WTC11 (cell line): ENCODE measurements around the gene GIMAP8. TPM values are rescaled to one million over a fixed set of nuclear protein-coding genes. Genes with fewer than 3 reads are reported as not detected.

Experiments used
- ATAC-seq: fragments of 200-7000 bp; cut with Tn5 transposase; 2 replicates; pipeline ENCODE4 v1.10.0; 2021; ENCODE audit warnings: mild to moderate bottlenecking, moderate library complexity
- CTCF ChIA-PET: fragments of 300-600 bp; sonication (Branson Sonifier 250); formaldehyde crosslinking; loops from one replicate; lab custom pipeline; 2021; ENCODE audit warnings: antibody characterized with exemption; lab: Charles Lee
- POLR2A ChIA-PET: fragments of 350-600 bp; sonication (Branson Sonifier 250); formaldehyde crosslinking; loops from one replicate; lab custom pipeline; 2021; ENCODE audit warnings: antibody characterized with exemption; lab: Charles Lee
- DNase-seq: peaks from one replicate; pipeline ENCODE4 v3.0.0; 2021; ENCODE audit warnings: low spot score
- H3K27ac Mint-ChIP-seq: 2 replicates; pipeline ENCODE4 v1.8.0; 2021; ENCODE audit warnings: mixed read lengths
- H3K27me3 Mint-ChIP-seq: 2 replicates; pipeline ENCODE4 v1.8.0; 2021; ENCODE audit warnings: low read depth, mild to moderate bottlenecking, moderate library complexity, mixed read lengths
- H3K36me3 Mint-ChIP-seq: 2 replicates; pipeline ENCODE4 v1.8.0; 2021; ENCODE audit warnings: mixed read lengths
- H3K4me1 Mint-ChIP-seq: 2 replicates; pipeline ENCODE4 v1.8.0; 2022; ENCODE audit warnings: mixed read lengths
- H3K4me3 Mint-ChIP-seq: 2 replicates; pipeline ENCODE4 v1.8.0; 2021; ENCODE audit warnings: mild to moderate bottlenecking, moderate library complexity, mixed read lengths
- H3K9me3 Mint-ChIP-seq: 2 replicates; pipeline ENCODE4 v1.8.0; 2021; ENCODE audit warnings: mixed read lengths
- IRF2 ChIP-seq: sonication (generic); formaldehyde crosslinking; IDR thresholded peaks from 2 replicates; pipeline ENCODE4 v1.8.0; 2022; ENCODE audit warnings: low read depth, missing genetic modification reagents, borderline replicate concordance
- JAZF1 ChIP-seq: fragments of 250-450 bp; sonication (Bioruptor Pico); IDR thresholded peaks from 2 replicates; pipeline ENCODE4 v1.9.0; 2021; ENCODE audit warnings: moderate library complexity, mild to moderate bottlenecking, inconsistent platforms
- NR2C2 ChIP-seq: sonication (generic); formaldehyde crosslinking; IDR thresholded peaks from 2 replicates; pipeline ENCODE4 v1.8.0; 2022; ENCODE audit warnings: mild to moderate bottlenecking, missing genetic modification reagents
- ZNF219 ChIP-seq: sonication (generic); formaldehyde crosslinking; IDR thresholded peaks from 2 replicates; pipeline ENCODE4 v1.8.0; 2023; ENCODE audit warnings: missing genetic modification reagents, mild to moderate bottlenecking, borderline replicate concordance
- ZNF232 ChIP-seq: sonication (generic); formaldehyde crosslinking; IDR thresholded peaks from 2 replicates; pipeline ENCODE4 v1.8.0; 2022; ENCODE audit warnings: mild to moderate bottlenecking, missing genetic modification reagents
- ZNF317 ChIP-seq: sonication (generic); formaldehyde crosslinking; IDR thresholded peaks from 2 replicates; pipeline ENCODE4 v1.8.1; 2023; ENCODE audit warnings: low read depth, mild to moderate bottlenecking, moderate library complexity, missing genetic modification reagents, borderline replicate concordance
- total RNA-seq: library from RNA; stranded (reverse); gene quantifications from 3 replicates; pipeline ENCODE4 v1.2.3, GENCODE V29; 2021
- TF ChIP-seq, protein P1 (sequence below): sonication (generic); formaldehyde crosslinking; IDR thresholded peaks from 2 replicates; pipeline ENCODE4 v1.8.0; 2023; ENCODE audit warnings: missing genetic modification reagents
- TF ChIP-seq, protein P2 (sequence below): sonication (generic); formaldehyde crosslinking; IDR thresholded peaks from 2 replicates; pipeline ENCODE4 v1.8.1; 2023; ENCODE audit warnings: mild to moderate bottlenecking, missing genetic modification reagents, moderate library complexity
- TF ChIP-seq, protein P3 (sequence below): sonication (generic); formaldehyde crosslinking; IDR thresholded peaks from 2 replicates; pipeline ENCODE4 v1.8.1; 2023; ENCODE audit warnings: mild to moderate bottlenecking, missing genetic modification reagents, borderline replicate concordance
- TF ChIP-seq, protein P4 (sequence below): fragments of 250-450 bp; sonication (Bioruptor Pico); IDR thresholded peaks from 2 replicates; pipeline ENCODE4 v1.8.0; 2021; ENCODE audit warnings: mild to moderate bottlenecking
- TF ChIP-seq, protein P5 (sequence below): sonication (generic); formaldehyde crosslinking; IDR thresholded peaks from 2 replicates; pipeline ENCODE4 v1.8.0; 2022; ENCODE audit warnings: mild to moderate bottlenecking, missing genetic modification reagents
- TF ChIP-seq, protein P6 (sequence below): sonication (generic); formaldehyde crosslinking; IDR thresholded peaks from 2 replicates; pipeline ENCODE4 v1.8.1; 2022; ENCODE audit warnings: mild to moderate bottlenecking, missing genetic modification reagents, moderate library complexity, borderline replicate concordance
- TF ChIP-seq, protein P7 (sequence below): fragments of 250-450 bp; sonication (Bioruptor Pico); IDR thresholded peaks from 2 replicates; pipeline ENCODE4 v1.9.0; 2021; ENCODE audit warnings: mild to moderate bottlenecking, borderline replicate concordance

The GIMAP8 gene
- total RNA-seq, 1 experiment from 2014 or later = 0.09 TPM

DNA sequence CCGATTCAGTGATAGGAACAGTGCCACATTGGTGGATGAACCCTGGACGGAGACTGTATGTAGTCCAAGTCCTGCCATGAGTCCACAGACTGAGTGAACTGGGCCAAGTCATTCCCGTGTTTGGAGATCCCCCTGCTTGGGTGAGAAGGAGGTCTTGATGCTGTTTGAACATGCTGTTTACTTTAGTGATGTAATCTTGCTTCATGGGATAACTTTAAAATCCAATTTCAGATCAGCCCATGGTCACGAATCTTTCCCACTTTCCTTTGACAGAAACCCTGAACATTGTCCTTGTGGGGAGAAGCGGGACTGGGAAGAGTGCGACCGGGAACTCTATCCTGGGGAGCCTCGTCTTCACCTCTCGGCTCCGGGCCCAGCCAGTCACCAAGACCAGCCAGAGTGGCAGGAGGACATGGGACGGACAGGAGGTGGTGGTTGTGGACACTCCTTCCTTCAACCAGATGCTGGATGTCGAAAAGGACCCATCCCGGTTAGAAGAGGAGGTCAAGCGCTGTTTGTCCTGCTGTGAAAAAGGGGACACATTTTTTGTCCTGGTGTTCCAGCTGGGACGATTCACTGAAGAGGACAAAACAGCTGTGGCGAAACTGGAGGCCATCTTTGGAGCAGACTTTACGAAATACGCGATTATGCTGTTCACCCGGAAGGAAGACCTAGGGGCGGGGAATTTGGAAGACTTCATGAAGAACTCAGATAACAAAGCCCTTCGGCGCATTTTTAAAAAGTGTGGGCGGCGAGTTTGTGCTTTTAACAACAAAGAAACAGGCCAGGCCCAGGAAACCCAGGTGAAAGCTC lies 26.6 kb downstream of the GIMAP8 start:
- TF ChIP-seq, protein P1, sequence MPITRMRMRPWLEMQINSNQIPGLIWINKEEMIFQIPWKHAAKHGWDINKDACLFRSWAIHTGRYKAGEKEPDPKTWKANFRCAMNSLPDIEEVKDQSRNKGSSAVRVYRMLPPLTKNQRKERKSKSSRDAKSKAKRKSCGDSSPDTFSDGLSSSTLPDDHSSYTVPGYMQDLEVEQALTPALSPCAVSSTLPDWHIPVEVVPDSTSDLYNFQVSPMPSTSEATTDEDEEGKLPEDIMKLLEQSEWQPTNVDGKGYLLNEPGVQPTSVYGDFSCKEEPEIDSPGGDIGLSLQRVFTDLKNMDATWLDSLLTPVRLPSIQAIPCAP (CRISPR knock-in tag) = no peak
- TF ChIP-seq ZNF219 (CRISPR knock-in tag) = no peak
- TF ChIP-seq, protein P2, sequence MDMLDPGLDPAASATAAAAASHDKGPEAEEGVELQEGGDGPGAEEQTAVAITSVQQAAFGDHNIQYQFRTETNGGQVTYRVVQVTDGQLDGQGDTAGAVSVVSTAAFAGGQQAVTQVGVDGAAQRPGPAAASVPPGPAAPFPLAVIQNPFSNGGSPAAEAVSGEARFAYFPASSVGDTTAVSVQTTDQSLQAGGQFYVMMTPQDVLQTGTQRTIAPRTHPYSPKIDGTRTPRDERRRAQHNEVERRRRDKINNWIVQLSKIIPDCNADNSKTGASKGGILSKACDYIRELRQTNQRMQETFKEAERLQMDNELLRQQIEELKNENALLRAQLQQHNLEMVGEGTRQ (CRISPR knock-in tag) = no peak
- TF ChIP-seq ZNF317 = no peak
- no peak for TF ChIP-seq JAZF1 (CRISPR knock-in tag)
- TF ChIP-seq, protein P3, sequence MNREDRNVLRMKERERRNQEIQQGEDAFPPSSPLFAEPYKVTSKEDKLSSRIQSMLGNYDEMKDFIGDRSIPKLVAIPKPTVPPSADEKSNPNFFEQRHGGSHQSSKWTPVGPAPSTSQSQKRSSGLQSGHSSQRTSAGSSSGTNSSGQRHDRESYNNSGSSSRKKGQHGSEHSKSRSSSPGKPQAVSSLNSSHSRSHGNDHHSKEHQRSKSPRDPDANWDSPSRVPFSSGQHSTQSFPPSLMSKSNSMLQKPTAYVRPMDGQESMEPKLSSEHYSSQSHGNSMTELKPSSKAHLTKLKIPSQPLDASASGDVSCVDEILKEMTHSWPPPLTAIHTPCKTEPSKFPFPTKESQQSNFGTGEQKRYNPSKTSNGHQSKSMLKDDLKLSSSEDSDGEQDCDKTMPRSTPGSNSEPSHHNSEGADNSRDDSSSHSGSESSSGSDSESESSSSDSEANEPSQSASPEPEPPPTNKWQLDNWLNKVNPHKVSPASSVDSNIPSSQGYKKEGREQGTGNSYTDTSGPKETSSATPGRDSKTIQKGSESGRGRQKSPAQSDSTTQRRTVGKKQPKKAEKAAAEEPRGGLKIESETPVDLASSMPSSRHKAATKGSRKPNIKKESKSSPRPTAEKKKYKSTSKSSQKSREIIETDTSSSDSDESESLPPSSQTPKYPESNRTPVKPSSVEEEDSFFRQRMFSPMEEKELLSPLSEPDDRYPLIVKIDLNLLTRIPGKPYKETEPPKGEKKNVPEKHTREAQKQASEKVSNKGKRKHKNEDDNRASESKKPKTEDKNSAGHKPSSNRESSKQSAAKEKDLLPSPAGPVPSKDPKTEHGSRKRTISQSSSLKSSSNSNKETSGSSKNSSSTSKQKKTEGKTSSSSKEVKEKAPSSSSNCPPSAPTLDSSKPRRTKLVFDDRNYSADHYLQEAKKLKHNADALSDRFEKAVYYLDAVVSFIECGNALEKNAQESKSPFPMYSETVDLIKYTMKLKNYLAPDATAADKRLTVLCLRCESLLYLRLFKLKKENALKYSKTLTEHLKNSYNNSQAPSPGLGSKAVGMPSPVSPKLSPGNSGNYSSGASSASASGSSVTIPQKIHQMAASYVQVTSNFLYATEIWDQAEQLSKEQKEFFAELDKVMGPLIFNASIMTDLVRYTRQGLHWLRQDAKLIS = no peak
- TF ChIP-seq, protein P4, sequence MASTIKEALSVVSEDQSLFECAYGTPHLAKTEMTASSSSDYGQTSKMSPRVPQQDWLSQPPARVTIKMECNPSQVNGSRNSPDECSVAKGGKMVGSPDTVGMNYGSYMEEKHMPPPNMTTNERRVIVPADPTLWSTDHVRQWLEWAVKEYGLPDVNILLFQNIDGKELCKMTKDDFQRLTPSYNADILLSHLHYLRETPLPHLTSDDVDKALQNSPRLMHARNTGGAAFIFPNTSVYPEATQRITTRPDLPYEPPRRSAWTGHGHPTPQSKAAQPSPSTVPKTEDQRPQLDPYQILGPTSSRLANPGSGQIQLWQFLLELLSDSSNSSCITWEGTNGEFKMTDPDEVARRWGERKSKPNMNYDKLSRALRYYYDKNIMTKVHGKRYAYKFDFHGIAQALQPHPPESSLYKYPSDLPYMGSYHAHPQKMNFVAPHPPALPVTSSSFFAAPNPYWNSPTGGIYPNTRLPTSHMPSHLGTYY (CRISPR knock-in tag) = no peak
- TF ChIP-seq, protein P5, sequence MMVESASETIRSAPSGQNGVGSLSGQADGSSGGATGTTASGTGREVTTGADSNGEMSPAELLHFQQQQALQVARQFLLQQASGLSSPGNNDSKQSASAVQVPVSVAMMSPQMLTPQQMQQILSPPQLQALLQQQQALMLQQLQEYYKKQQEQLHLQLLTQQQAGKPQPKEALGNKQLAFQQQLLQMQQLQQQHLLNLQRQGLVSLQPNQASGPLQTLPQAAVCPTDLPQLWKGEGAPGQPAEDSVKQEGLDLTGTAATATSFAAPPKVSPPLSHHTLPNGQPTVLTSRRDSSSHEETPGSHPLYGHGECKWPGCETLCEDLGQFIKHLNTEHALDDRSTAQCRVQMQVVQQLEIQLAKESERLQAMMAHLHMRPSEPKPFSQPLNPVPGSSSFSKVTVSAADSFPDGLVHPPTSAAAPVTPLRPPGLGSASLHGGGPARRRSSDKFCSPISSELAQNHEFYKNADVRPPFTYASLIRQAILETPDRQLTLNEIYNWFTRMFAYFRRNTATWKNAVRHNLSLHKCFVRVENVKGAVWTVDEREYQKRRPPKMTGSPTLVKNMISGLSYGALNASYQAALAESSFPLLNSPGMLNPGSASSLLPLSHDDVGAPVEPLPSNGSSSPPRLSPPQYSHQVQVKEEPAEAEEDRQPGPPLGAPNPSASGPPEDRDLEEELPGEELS = no peak
- no peak for TF ChIP-seq ZNF232 (CRISPR knock-in tag)
- TF ChIP-seq IRF2 (CRISPR knock-in tag) = no peak
- TF ChIP-seq, protein P6, sequence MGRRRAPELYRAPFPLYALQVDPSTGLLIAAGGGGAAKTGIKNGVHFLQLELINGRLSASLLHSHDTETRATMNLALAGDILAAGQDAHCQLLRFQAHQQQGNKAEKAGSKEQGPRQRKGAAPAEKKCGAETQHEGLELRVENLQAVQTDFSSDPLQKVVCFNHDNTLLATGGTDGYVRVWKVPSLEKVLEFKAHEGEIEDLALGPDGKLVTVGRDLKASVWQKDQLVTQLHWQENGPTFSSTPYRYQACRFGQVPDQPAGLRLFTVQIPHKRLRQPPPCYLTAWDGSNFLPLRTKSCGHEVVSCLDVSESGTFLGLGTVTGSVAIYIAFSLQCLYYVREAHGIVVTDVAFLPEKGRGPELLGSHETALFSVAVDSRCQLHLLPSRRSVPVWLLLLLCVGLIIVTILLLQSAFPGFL = no peak
- TF ChIP-seq NR2C2 (CRISPR knock-in tag) = no peak
- Mint-ChIP-seq H3K4me3 (no peak overlapping the region), H3K27ac (no peak overlapping the region), H3K4me1 (peaks cover 13% of the 10 kb centered on the region), H3K27me3 (peaks cover 25% of the 10 kb centered on the region), H3K9me3 (peaks cover 22% of the 10 kb centered on the region), H3K36me3 (no peaks in the 10 kb centered on the region)
- no peak for ATAC-seq
- CTCF ChIA-PET = no interaction called here
- DNase-seq = no peak
- POLR2A ChIA-PET = no interaction called here

DNA sequence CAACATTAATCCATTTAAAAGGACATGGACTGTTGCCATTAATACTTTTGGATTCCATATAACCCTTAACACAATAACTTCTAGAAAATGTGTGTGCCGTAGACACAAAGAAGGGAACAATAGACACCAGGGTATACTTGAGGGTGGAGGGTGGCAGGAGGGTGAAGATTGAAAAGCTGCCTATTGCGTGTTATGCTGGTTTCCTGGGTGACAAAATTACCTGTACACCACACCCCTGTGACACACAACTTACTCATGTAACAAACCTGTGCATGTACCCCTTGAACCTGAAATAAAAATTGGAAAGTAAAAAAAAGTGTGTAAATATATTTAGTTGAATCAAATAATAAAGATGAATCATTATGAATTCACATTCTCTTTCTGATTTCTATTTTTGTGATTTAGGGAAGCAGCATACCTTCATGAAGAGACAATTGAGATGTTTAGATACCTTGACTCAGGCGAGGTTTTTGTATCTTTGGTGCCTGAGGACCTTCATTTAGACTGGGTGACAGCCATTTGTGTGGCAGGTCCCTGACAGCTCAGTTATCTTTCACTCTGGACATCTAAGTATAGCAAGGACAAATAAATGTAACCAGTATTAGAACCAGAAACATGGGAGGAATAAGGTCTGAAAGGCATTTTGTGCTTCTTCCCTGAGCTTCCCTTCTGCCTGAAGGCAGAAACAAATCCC lies 28.7 kb downstream of the GIMAP8 start:
- POLR2A ChIA-PET = interaction anchor here (1.0 kb wide), 1 partner anchor 207 kb away, joined by 3 read pairs; no protein-coding TSS in a partner anchor
- no peak for DNase-seq
- Mint-ChIP-seq H3K9me3 (peaks cover 22% of the 10 kb centered on the region), H3K27me3 (peaks cover 18% of the 10 kb centered on the region), H3K36me3 (no peaks in the 10 kb centered on the region), H3K27ac (no peak overlapping the region), H3K4me1 (peaks cover 17% of the 10 kb centered on the region), H3K4me3 (no peak overlapping the region)
- CTCF ChIA-PET = interaction anchor here (0.7 to 2.0 kb wide), 2 partner anchors 30 to 36 kb away, joined by 3 to 5 read pairs; no protein-coding TSS in a partner anchor
- no peak for ATAC-seq
- TF ChIP-seq, protein P7, sequence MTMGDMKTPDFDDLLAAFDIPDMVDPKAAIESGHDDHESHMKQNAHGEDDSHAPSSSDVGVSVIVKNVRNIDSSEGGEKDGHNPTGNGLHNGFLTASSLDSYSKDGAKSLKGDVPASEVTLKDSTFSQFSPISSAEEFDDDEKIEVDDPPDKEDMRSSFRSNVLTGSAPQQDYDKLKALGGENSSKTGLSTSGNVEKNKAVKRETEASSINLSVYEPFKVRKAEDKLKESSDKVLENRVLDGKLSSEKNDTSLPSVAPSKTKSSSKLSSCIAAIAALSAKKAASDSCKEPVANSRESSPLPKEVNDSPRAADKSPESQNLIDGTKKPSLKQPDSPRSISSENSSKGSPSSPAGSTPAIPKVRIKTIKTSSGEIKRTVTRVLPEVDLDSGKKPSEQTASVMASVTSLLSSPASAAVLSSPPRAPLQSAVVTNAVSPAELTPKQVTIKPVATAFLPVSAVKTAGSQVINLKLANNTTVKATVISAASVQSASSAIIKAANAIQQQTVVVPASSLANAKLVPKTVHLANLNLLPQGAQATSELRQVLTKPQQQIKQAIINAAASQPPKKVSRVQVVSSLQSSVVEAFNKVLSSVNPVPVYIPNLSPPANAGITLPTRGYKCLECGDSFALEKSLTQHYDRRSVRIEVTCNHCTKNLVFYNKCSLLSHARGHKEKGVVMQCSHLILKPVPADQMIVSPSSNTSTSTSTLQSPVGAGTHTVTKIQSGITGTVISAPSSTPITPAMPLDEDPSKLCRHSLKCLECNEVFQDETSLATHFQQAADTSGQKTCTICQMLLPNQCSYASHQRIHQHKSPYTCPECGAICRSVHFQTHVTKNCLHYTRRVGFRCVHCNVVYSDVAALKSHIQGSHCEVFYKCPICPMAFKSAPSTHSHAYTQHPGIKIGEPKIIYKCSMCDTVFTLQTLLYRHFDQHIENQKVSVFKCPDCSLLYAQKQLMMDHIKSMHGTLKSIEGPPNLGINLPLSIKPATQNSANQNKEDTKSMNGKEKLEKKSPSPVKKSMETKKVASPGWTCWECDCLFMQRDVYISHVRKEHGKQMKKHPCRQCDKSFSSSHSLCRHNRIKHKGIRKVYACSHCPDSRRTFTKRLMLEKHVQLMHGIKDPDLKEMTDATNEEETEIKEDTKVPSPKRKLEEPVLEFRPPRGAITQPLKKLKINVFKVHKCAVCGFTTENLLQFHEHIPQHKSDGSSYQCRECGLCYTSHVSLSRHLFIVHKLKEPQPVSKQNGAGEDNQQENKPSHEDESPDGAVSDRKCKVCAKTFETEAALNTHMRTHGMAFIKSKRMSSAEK (CRISPR knock-in tag) = no peak
